WTC11 (cell line): ENCODE measurements around the gene PIK3R1. TPM values are rescaled to one million over a fixed set of nuclear protein-coding genes. Genes with fewer than 3 reads are reported as not detected.

Source experiments
- ATAC-seq: fragments of 200-7000 bp; cut with Tn5 transposase; 2 replicates; pipeline ENCODE4 v1.10.0; 2021; ENCODE audit warnings: mild to moderate bottlenecking, moderate library complexity
- CTCF ChIA-PET: fragments of 300-600 bp; sonication (Branson Sonifier 250); formaldehyde crosslinking; loops from one replicate; lab custom pipeline; 2021; ENCODE audit warnings: antibody characterized with exemption; lab: Charles Lee
- POLR2A ChIA-PET: fragments of 350-600 bp; sonication (Branson Sonifier 250); formaldehyde crosslinking; loops from one replicate; lab custom pipeline; 2021; ENCODE audit warnings: antibody characterized with exemption; lab: Charles Lee
- DNase-seq: peaks from one replicate; pipeline ENCODE4 v3.0.0; 2021; ENCODE audit warnings: low spot score
- H3K27ac Mint-ChIP-seq: 2 replicates; pipeline ENCODE4 v1.8.0; 2021; ENCODE audit warnings: mixed read lengths
- H3K27me3 Mint-ChIP-seq: 2 replicates; pipeline ENCODE4 v1.8.0; 2021; ENCODE audit warnings: low read depth, mild to moderate bottlenecking, moderate library complexity, mixed read lengths
- H3K36me3 Mint-ChIP-seq: 2 replicates; pipeline ENCODE4 v1.8.0; 2021; ENCODE audit warnings: mixed read lengths
- H3K4me1 Mint-ChIP-seq: 2 replicates; pipeline ENCODE4 v1.8.0; 2022; ENCODE audit warnings: mixed read lengths
- H3K4me3 Mint-ChIP-seq: 2 replicates; pipeline ENCODE4 v1.8.0; 2021; ENCODE audit warnings: mild to moderate bottlenecking, moderate library complexity, mixed read lengths
- H3K9me3 Mint-ChIP-seq: 2 replicates; pipeline ENCODE4 v1.8.0; 2021; ENCODE audit warnings: mixed read lengths
- CBFB ChIP-seq: sonication (generic); formaldehyde crosslinking; IDR thresholded peaks from 2 replicates; pipeline ENCODE4 v1.8.1; 2022; ENCODE audit warnings: mild to moderate bottlenecking, low read depth, missing genetic modification reagents
- CTCF ChIP-seq: fragments of 200-600 bp; IDR thresholded peaks from 2 replicates; pipeline ENCODE4 v1.8.0; 2022; ENCODE audit warnings: antibody characterized with exemption
- E2F5 ChIP-seq: sonication (generic); formaldehyde crosslinking; IDR thresholded peaks from 2 replicates; pipeline ENCODE4 v1.8.1; 2022; ENCODE audit warnings: mild to moderate bottlenecking, moderate library complexity, missing genetic modification reagents
- ELF4 ChIP-seq: sonication (generic); formaldehyde crosslinking; IDR thresholded peaks from 2 replicates; pipeline ENCODE4 v1.8.1; 2022; ENCODE audit warnings: low read depth, mild to moderate bottlenecking, moderate library complexity, missing genetic modification reagents
- ETV6 ChIP-seq: sonication (generic); formaldehyde crosslinking; IDR thresholded peaks from 2 replicates; pipeline ENCODE4 v1.8.1; 2022; ENCODE audit warnings: mild to moderate bottlenecking, missing genetic modification reagents
- FOXK1 ChIP-seq: sonication (generic); formaldehyde crosslinking; IDR thresholded peaks from 2 replicates; pipeline ENCODE4 v1.8.0; 2022; ENCODE audit warnings: mild to moderate bottlenecking, moderate library complexity, missing genetic modification reagents
- FOXP4 ChIP-seq: sonication (generic); formaldehyde crosslinking; IDR thresholded peaks from 2 replicates; pipeline ENCODE4 v1.8.0; 2022; ENCODE audit warnings: mild to moderate bottlenecking, missing genetic modification reagents
- GTF2I ChIP-seq: fragments of 250-450 bp; sonication (Bioruptor Pico); conservative IDR thresholded peaks from 2 replicates; pipeline ENCODE4 v1.4.0; 2021; ENCODE audit warnings: mild to moderate bottlenecking
- IRF1 ChIP-seq: sonication (generic); formaldehyde crosslinking; IDR thresholded peaks from 2 replicates; pipeline ENCODE4 v1.8.0; 2023; ENCODE audit warnings: missing genetic modification reagents
- JUN ChIP-seq: sonication (generic); formaldehyde crosslinking; IDR thresholded peaks from 2 replicates; pipeline ENCODE4 v1.8.0; 2023; ENCODE audit warnings: mild to moderate bottlenecking, missing genetic modification reagents
- MAX ChIP-seq: sonication (generic); formaldehyde crosslinking; IDR thresholded peaks from 2 replicates; pipeline ENCODE4 v1.8.0; 2022; ENCODE audit warnings: mild to moderate bottlenecking, missing genetic modification reagents
- MLX ChIP-seq: sonication (generic); formaldehyde crosslinking; IDR thresholded peaks from 2 replicates; pipeline ENCODE4 v1.8.1; 2023; ENCODE audit warnings: mild to moderate bottlenecking, missing genetic modification reagents, moderate library complexity
- NFATC4 ChIP-seq: fragments of 250-450 bp; sonication (Bioruptor Pico); IDR thresholded peaks from 2 replicates; pipeline ENCODE4 v1.9.0; 2021; ENCODE audit warnings: mild to moderate bottlenecking
- NR2C2 ChIP-seq: sonication (generic); formaldehyde crosslinking; IDR thresholded peaks from 2 replicates; pipeline ENCODE4 v1.8.0; 2022; ENCODE audit warnings: mild to moderate bottlenecking, missing genetic modification reagents
- NR3C1 ChIP-seq: sonication (generic); formaldehyde crosslinking; conservative IDR thresholded peaks from 2 replicates; pipeline ENCODE4 v1.8.1; 2023; ENCODE audit warnings: low read depth, mild to moderate bottlenecking, missing genetic modification reagents
- SOX15 ChIP-seq: fragments of 250-450 bp; sonication (Bioruptor Pico); IDR thresholded peaks from 2 replicates; pipeline ENCODE4 v1.9.0; 2021; ENCODE audit warnings: mild to moderate bottlenecking
- SP1 ChIP-seq: sonication (generic); formaldehyde crosslinking; conservative IDR thresholded peaks from 2 replicates; pipeline ENCODE4 v1.8.1; 2022; ENCODE audit warnings: missing genetic modification reagents
- STAT6 ChIP-seq: sonication (generic); formaldehyde crosslinking; conservative IDR thresholded peaks from 2 replicates; pipeline ENCODE4 v1.8.1; 2023; ENCODE audit warnings: mild to moderate bottlenecking, low read depth, missing genetic modification reagents, moderate library complexity
- TEAD4 ChIP-seq: sonication (generic); formaldehyde crosslinking; IDR thresholded peaks from 2 replicates; pipeline ENCODE4 v1.8.0; 2022; ENCODE audit warnings: mild to moderate bottlenecking, missing genetic modification reagents
- TP53 ChIP-seq: sonication (generic); formaldehyde crosslinking; IDR thresholded peaks from 2 replicates; pipeline ENCODE4 v1.8.1; 2023; ENCODE audit warnings: mild to moderate bottlenecking, missing genetic modification reagents
- USF1 ChIP-seq: sonication (generic); formaldehyde crosslinking; IDR thresholded peaks from 2 replicates; pipeline ENCODE4 v1.8.0; 2022; ENCODE audit warnings: mild to moderate bottlenecking, missing genetic modification reagents
- ZBTB21 ChIP-seq: sonication (generic); formaldehyde crosslinking; IDR thresholded peaks from 2 replicates; pipeline ENCODE4 v1.8.1; 2023; ENCODE audit warnings: mild to moderate bottlenecking, missing genetic modification reagents, borderline replicate concordance
- ZNF263 ChIP-seq: sonication (generic); formaldehyde crosslinking; IDR thresholded peaks from 2 replicates; pipeline ENCODE4 v1.8.1; 2022; ENCODE audit warnings: low read depth, mild to moderate bottlenecking, moderate library complexity, missing genetic modification reagents
- total RNA-seq: library from RNA; stranded (reverse); gene quantifications from 3 replicates; pipeline ENCODE4 v1.2.3, GENCODE V29; 2021

The PIK3R1 gene
- total RNA-seq, 1 experiment from 2014 or later, result 11.3 TPM

GRCh38 chr5:68251386-68251785, 35.8 kb downstream of the PIK3R1 start:
- Mint-ChIP-seq H3K36me3 (no peaks in the 10 kb centered on the region), H3K4me3 (no peak overlapping the region)
- POLR2A ChIA-PET, result no interaction called here

GRCh38 chr5:68251804-68252522, 36.4 kb downstream of the PIK3R1 start:
- Mint-ChIP-seq H3K36me3 (no peaks in the 10 kb centered on the region), H3K4me1 (peaks cover 45% of the 10 kb centered on the region), H3K27me3 (no peaks in the 10 kb centered on the region), H3K4me3 (no peak overlapping the region), H3K9me3 (no peaks in the 10 kb centered on the region), H3K27ac (no peak overlapping the region)
- POLR2A ChIA-PET, result interaction anchor here (0.6 kb wide), 1 partner anchor 1019 kb away, joined by 3 read pairs; no protein-coding TSS in a partner anchor
- CTCF ChIA-PET, result interaction anchor here (0.6 to 2.5 kb wide), 25 partner anchors 10 to 1085 kb away, joined by 3 to 31 read pairs (median 3); partner anchors contain the start of gene PIK3R1
- ATAC-seq (no peak), DNase-seq (no peak)
- TF ChIP-seq CTCF (no peak), IRF1 (CRISPR knock-in tag) (no peak), ZNF263 (no peak), FOXK1 (CRISPR knock-in tag) (no peak), FOXP4 (CRISPR knock-in tag) (no peak), MLX (no peak), SP1 (no peak), TP53 (CRISPR knock-in tag) (no peak), CBFB (no peak), ZBTB21 (CRISPR knock-in tag) (no peak), E2F5 (CRISPR knock-in tag) (no peak)

More at GRCh38 chr5:68251386-68251785, 35.8 kb downstream of the PIK3R1 start:
- Mint-ChIP-seq H3K27ac (no peak overlapping the region), H3K4me1 (peaks cover 45% of the 10 kb centered on the region), H3K27me3 (no peaks in the 10 kb centered on the region), H3K9me3 (no peaks in the 10 kb centered on the region)
- DNase-seq (no peak), ATAC-seq (peak; percentile 41; the same call in 1 of the 2 replicates)
- TF ChIP-seq MAX (CRISPR knock-in tag) (no peak), NFATC4 (CRISPR knock-in tag) (no peak), NR2C2 (CRISPR knock-in tag) (no peak), JUN (CRISPR knock-in tag) (no peak), ELF4 (CRISPR knock-in tag) (no peak), GTF2I (CRISPR knock-in tag) (no peak), STAT6 (CRISPR knock-in tag) (no peak), NR3C1 (CRISPR knock-in tag) (no peak), SOX15 (CRISPR knock-in tag) (no peak), MLX (no peak), ETV6 (CRISPR knock-in tag) (no peak), USF1 (CRISPR knock-in tag) (no peak), TEAD4 (CRISPR knock-in tag) (no peak)
- CTCF ChIA-PET, result interaction anchor here (1.1 to 1.6 kb wide), 5 partner anchors 22 to 1085 kb away, joined by 3 to 7 read pairs (median 3); no protein-coding TSS in a partner anchor
